Right lobe of liver (tissue), 4 donors: ENCODE data around the gene SLC24A3.

Experiments
- POLR2A ChIP-seq: fragments of 450-650 bp; IDR thresholded peaks from one replicate; pipeline ENCODE4 v1.6.1; 2017; ENCODE audit warnings: antibody characterized with exemption, mild to moderate bottlenecking
- TF ChIP-seq, protein P1 (sequence below), 4 donors: fragments of 200-600 bp in 3 of 4; fragments of 450-650 bp in 1 of 4; IDR thresholded peaks; one replicate each; pipeline versions ENCODE4 v1.5.1 to v1.8.0; 2016 to 2022; ENCODE audit warnings: antibody characterized with exemption in 4 of 4, mild to moderate bottlenecking in 2 of 4
- donor health status: DM: no; HTN: no; CAD: no.
- donor health status: DM: no; HTN: no; CAD: no.
- donor health status: DM: no; HTN: yes; CAD: no.

GRCh38 chr20:19749618-19750071 lies 537.2 kb downstream of the SLC24A3 start:
- TF ChIP-seq, protein P1, sequence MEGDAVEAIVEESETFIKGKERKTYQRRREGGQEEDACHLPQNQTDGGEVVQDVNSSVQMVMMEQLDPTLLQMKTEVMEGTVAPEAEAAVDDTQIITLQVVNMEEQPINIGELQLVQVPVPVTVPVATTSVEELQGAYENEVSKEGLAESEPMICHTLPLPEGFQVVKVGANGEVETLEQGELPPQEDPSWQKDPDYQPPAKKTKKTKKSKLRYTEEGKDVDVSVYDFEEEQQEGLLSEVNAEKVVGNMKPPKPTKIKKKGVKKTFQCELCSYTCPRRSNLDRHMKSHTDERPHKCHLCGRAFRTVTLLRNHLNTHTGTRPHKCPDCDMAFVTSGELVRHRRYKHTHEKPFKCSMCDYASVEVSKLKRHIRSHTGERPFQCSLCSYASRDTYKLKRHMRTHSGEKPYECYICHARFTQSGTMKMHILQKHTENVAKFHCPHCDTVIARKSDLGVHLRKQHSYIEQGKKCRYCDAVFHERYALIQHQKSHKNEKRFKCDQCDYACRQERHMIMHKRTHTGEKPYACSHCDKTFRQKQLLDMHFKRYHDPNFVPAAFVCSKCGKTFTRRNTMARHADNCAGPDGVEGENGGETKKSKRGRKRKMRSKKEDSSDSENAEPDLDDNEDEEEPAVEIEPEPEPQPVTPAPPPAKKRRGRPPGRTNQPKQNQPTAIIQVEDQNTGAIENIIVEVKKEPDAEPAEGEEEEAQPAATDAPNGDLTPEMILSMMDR (IDR thresholded peaks at IDR 0.05): no peak
- TF ChIP-seq POLR2A: no peak
